GM18526 (cell line): ENCODE measurements around the gene ADM5.

ENCODE experiments used
- POLR2A ChIP-seq: IDR thresholded peaks from 3 replicates; pipeline ENCODE4 v1.6.1; 2011; ENCODE audit not compliant: insufficient read length; ENCODE audit errors: extremely low read depth

The ADM5 gene

GRCh38 chr19:49684251-49684982 is 5.0 kb upstream of the ADM5 start:
- no peak for TF ChIP-seq POLR2A

- no peak for TF ChIP-seq POLR2A
These were observed 4.3 kb upstream of the ADM5 start for GRCh38 chr19:49684983-49685553.

GRCh38 chr19:49685845-49686332 is 3.5 kb upstream of the ADM5 start:
- no peak for TF ChIP-seq POLR2A

- no peak for TF ChIP-seq POLR2A
These were observed 2.8 kb upstream of the ADM5 start for GRCh38 chr19:49686503-49687088.

GRCh38 chr19:49687150-49687549 is 2.2 kb upstream of the ADM5 start:
- TF ChIP-seq POLR2A, result no peak

GRCh38 chr19:49687566-49688316 is 1.7 kb upstream of the ADM5 start:
- no peak for TF ChIP-seq POLR2A

- no peak for TF ChIP-seq POLR2A
These were observed 762 bp upstream of the ADM5 start for GRCh38 chr19:49688531-49689132.

- no peak for TF ChIP-seq POLR2A
These were observed 773 bp downstream of the ADM5 start for GRCh38 chr19:49690079-49690655.

- no peak for TF ChIP-seq POLR2A
These were observed 1.4 kb downstream of the ADM5 start, which contains the start of gene CPT1C for GRCh38 chr19:49690656-49691242. CPT1C (plus strand) TSS chr19:49691116; CDS start chr19:49692253, 1,137 bp downstream.

GRCh38 chr19:49691243-49692146 is 2.1 kb downstream of the ADM5 start:
- no peak for TF ChIP-seq POLR2A

GRCh38 chr19:49692147-49692506 is 2.7 kb downstream of the ADM5 start:
- TF ChIP-seq POLR2A, result no peak

GRCh38 chr19:49696115-49696514 is 6.7 kb downstream of the ADM5 start:
- TF ChIP-seq POLR2A, result no peak

GRCh38 chr19:49696865-49697264 is 7.5 kb downstream of the ADM5 start:
- TF ChIP-seq POLR2A, result no peak
